Skin of body (tissue), 2 donors: ENCODE measurements around the gene ZNF3. TPM values are rescaled to one million over a fixed set of nuclear protein-coding genes. Genes with fewer than 3 reads are reported as not detected.
"Not testable (repeated sequence)": the region's sequence is repeated elsewhere in the genome, so short reads cannot be mapped to it uniquely, and the experiment has no call there.

ENCODE experiments used
- DNase-seq: peaks from one replicate; lab custom pipeline; 2025; lab: John Stamatoyannopoulos, UW
- total RNA-seq: library from RNA; depleted of rRNA; stranded (reverse); fragments of >200 nt; gene quantifications from one replicate; pipeline ENCODE4 v1.2.3, GENCODE V29; 2014

ZNF3 gene
- 24.8 TPM for total RNA-seq

DNA sequence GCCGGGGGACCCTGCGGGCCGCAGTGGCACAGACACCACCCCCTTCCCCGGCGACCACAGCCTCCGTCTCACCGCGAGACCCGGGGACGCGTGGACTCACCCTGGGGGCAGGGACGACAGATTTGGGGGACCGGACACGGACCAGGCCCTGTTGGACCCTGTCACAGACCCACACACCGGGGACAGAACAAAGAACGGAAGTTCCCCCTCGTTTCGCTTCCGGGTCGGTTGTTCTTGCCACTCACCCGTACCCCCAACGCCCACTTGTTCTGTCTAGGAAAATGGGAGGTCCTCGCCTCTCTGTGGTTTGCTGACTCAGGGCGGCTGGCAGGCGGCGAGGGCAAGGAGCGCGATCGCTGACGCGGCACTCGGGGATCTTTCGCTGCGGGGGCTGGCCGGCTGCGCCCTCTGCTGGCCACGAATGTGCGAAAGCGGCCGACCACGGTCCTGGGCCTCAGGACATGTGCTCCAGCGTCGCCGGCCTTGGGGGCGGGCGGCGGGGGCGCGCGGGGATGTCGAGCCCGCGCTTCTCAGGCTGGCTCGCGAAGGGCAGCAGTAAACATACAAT lies at the start of gene ZNF3:
TSS of gene ZNF3 (minus strand) at position 189 of the 568 bp plus-strand sequence. CDS start 4,366 bp downstream, outside the sequence.
- DNase-seq: peak; percentile 99

- DNase-seq: no peak
These were observed 49.3 kb upstream of the ZNF3 start for GRCh38 chr7:100130608-100131453.

GRCh38 chr7:100130220-100130607 lies 48.7 kb upstream of the ZNF3 start:
- DNase-seq: not testable (repeated sequence)

GRCh38 chr7:100128637-100128963 lies 47.1 kb upstream of the ZNF3 start:
- DNase-seq: no peak

GRCh38 chr7:100127866-100128636 lies 46.5 kb upstream of the ZNF3 start:
- DNase-seq: no peak

DNA sequence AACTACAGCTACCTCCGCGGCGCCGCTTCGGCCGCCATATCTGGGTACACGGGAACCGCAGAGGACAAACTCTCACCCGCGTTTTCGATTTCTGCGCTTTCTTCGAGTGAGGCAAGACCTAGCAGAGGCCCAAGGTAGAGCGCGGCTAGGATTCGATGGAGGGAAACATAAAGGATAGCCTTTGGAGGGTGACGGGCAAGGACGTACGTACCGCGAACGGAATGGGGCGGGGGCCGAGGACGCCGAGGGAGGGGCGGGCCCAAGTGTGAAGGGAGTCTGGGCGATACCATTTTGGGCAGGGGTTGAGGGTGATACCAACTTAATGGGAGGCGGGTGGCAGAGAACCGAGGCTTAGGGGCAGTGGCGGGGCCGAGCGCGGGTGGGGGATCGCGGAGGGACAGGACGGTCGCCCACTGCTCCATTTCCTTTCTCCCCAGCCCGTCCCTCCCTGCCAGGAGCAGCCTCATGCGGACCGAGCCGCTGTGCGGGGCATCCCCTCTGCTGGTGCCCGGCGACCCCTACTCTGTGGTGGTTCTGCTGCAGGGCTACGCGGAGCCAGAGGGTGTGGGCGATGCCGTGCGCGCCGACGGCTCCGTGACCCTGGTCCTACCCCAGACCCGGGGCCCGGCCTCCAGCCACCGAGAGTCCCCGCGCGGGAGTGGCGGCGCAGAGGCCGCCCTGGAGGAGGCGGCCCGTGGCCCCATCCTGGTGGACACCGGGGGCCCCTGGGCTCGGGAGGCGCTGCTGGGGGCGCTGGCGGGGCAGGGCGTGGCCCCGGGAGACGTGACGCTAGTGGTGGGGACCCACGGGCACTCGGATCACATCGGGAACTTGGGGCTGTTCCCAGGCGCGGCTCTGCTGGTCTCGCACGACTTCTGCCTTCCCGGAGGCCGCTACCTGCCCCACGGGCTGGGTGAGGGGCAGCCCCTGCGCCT lies 45.7 kb upstream of the ZNF3 start, which contains the start of gene MBLAC1:
TSS of gene MBLAC1 (plus strand) at position 37 of the 935 bp plus-strand sequence. CDS start at position 466, 429 bp downstream.
- DNase-seq: peak; percentile 90

- DNase-seq: no peak
These were observed 44.9 kb upstream of the ZNF3 start for GRCh38 chr7:100126239-100126930.

GRCh38 chr7:100124301-100125230 lies 43.0 kb upstream of the ZNF3 start:
- DNase-seq: no peak

GRCh38 chr7:100122568-100122967 lies 41.0 kb upstream of the ZNF3 start:
- DNase-seq: no peak

DNA sequence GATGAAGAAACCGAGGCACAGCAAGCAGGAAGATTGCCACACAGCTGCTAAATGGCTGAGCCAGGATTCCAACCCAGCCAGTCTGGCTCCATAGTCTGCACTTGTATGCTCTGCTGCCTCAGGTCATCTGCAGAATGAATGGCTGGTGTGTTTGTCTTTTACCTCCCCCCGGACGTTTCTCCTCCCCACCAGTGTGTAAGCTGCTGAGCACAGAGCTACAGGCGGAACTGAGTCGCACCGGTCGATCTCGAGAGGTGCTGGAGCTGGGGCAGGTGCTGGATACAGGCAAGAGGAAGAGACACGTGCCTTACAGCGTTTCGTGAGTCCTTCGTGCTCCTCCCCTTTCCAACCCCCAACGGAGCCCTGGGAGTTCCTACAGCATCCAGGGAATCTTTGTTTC lies 40.5 kb upstream of the ZNF3 start:
- no peak for DNase-seq

DNA sequence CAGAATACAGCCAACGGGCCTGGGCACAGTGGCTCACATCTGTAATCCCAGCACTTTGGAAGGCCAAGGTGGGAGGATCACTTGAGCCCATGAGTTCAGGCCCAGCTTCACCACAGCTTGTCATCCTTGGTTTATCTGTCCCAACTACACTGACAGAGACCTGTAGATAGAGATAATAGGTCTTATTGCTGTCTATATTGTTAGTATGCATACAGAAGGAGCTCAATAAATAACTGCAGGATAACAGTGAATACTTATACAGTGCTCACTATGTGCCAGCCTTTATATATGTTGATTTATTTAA lies 39.2 kb upstream of the ZNF3 start:
- DNase-seq: no peak

DNA sequence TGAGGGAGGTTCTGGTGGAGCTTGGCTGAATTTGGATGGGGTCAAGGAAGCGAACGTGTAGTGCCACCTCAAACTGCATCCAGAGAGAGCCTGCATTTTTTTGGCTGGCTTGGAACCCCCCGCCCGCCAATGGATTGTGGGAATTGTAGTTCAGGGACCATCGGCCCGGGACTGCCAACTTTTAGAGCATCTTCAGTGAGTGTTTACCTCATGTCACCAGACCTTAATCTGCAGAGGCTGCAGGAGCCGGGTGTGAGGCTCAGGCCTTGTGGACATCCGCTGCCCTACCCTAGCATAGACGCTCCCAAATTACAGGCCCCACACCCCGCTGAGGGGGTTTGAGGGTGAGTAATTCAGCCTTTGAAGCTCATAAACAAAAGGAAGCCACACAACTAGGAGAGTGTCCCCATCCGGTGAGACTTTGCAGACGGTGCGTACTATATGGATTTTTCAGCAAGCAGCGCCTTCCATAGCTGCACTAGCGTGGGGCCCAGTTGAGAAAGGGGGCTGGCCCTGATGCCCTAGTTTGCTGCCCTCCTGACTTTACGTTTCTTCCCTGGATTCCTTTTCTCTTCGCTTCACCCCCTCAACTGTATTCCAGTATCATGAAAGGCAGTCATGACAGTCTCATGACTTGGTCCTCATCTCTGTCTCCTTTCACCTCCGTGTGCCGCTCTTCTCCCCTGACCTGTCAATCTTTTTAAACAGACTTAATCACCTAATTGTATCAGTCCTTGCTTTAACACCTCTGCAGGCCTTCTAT lies 38.6 kb upstream of the ZNF3 start:
- DNase-seq: peak; percentile 80

- peak; percentile 98 for DNase-seq
These were observed 37.8 kb upstream of the ZNF3 start, which contains the start of the genes CNPY4 and TAF6 for GRCh38 chr7:100119072-100119969. CNPY4 (plus strand) TSS chr7:100119634; CDS start chr7:100119745, 111 bp downstream. TAF6 (minus strand) TSS chr7:100119358; CDS start chr7:100114209, 5,149 bp downstream.

DNA sequence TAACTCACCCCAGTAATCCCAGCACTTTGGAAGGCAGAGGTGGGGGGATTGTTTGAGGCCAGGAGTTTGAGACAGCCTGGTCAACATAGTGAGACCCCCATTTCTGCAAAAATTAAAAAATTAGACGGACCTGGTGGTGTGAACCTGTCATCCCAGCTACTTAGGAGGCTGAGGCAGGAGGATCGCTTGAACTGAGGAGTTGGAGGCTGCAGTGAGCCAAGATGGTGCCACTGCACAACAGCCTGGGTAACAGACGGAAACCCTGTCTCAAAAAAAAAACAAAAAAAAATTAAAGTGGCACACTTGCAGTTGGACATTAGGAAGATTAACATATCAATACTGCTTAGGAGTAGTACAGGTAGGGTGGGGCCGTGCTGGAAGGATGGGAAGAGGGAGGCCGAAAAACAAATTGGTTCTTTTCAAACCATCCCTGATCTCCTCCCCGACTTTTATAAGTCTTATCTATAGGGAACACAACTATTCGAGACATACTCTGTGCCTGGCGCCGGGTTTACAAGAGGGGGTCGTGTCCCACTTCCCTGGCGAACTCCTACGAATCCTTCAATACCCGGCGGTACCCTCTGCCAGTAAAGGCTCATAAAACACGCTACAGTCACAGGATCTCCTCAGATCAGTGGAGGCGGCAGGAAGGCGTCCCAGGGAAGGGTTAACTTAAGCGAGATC lies 37.0 kb upstream of the ZNF3 start:
- no peak for DNase-seq

GRCh38 chr7:100115026-100115425 lies 33.5 kb upstream of the ZNF3 start:
- no peak for DNase-seq

- DNase-seq: no peak
These were observed 30.4 kb upstream of the ZNF3 start for GRCh38 chr7:100111914-100112313.

- DNase-seq: no peak
These were observed 29.6 kb upstream of the ZNF3 start for GRCh38 chr7:100111156-100111555.
